ENCODE data around the gene DSCAML1.

- TF ChIP-seq CTCF (conservative IDR thresholded peaks at IDR 0.05; ENCODE audit: low read depth, low read length) (no peak), EZH2 (IDR thresholded peaks at IDR 0.05; ENCODE audit: low read length, unreplicated experiment) (no peak), EZH2phosphoT487 (IDR thresholded peaks at IDR 0.05; ENCODE audit: borderline replicate concordance, low read length) (no peak)
Measured at GRCh38 chr11:117492578-117493251, 304.3 kb downstream of the DSCAML1 start.
